Stimulated activated CD4-positive, alpha-beta T cell treated with anti-CD3 and anti-CD28 coated beads, Interleukin-15, amount 100 ng/mL, for 1 hour (primary cell): Measurements from ENCODE around the gene ERGIC1.
"Not testable (repeated sequence)": the region's sequence is repeated elsewhere in the genome, so short reads cannot be mapped to it uniquely, and the experiment has no call there.

Experiments used
- DNase-seq, 2 donors: peaks; one replicate each; pipeline ENCODE4 v3.0.0-alpha.2; 2020; ENCODE audit warnings: low read depth in 1 of 2, low spot score in 1 of 2

The ERGIC1 gene

GRCh38 chr5:172877466-172878260, 43.6 kb downstream of the ERGIC1 start:
- DNase-seq = no peak

GRCh38 chr5:172878585-172878932, 44.5 kb downstream of the ERGIC1 start:
- no peak for DNase-seq

GRCh38 chr5:172878933-172879752, 45.1 kb downstream of the ERGIC1 start:
- DNase-seq = no peak

- DNase-seq = no peak
Observed at GRCh38 chr5:172881691-172882370, 47.8 kb downstream of the ERGIC1 start.

GRCh38 chr5:172883066-172883465, 49.0 kb downstream of the ERGIC1 start:
- no peak for DNase-seq

GRCh38 chr5:172885597-172886340, 51.7 kb downstream of the ERGIC1 start:
- DNase-seq = no peak

- no peak for DNase-seq
Observed at GRCh38 chr5:172886476-172886875, 52.4 kb downstream of the ERGIC1 start.

GRCh38 chr5:172886974-172887501, 53.0 kb downstream of the ERGIC1 start:
- DNase-seq = no peak

GRCh38 chr5:172887692-172888091, 53.6 kb downstream of the ERGIC1 start:
- no peak for DNase-seq

- DNase-seq = no peak
Observed at GRCh38 chr5:172890659-172891058, 56.6 kb downstream of the ERGIC1 start.

- DNase-seq = no peak
Observed at GRCh38 chr5:172891716-172892421, 57.8 kb downstream of the ERGIC1 start.

GRCh38 chr5:172892713-172893112, 58.7 kb downstream of the ERGIC1 start:
- no peak for DNase-seq

- DNase-seq = no peak
Observed at GRCh38 chr5:172894767-172895388, 60.8 kb downstream of the ERGIC1 start.

- DNase-seq = no peak
Observed at GRCh38 chr5:172895549-172895948, 61.5 kb downstream of the ERGIC1 start.

- DNase-seq = no peak
Observed at GRCh38 chr5:172896465-172896864, 62.4 kb downstream of the ERGIC1 start.

- DNase-seq = not testable (repeated sequence)
Observed at GRCh38 chr5:172897067-172897466, 63.0 kb downstream of the ERGIC1 start.

GRCh38 chr5:172897481-172898217, 63.6 kb downstream of the ERGIC1 start:
- DNase-seq = no peak

- no peak for DNase-seq
Observed at GRCh38 chr5:172898218-172898842, 64.3 kb downstream of the ERGIC1 start.
